Cardiac fibroblast (primary cell): ENCODE data around the gene BCO2.

ENCODE experiments used
- DNase-seq, 2 donors: peaks; one replicate each; pipeline versions ENCODE4 v3.0.0 to v3.0.0-alpha.2; 2010; ENCODE audit warnings: low read depth in 2 of 2
- H3K4me3 ChIP-seq, 2 donors: replicated peaks in 1 of 2; 1 replicate in 1 of 2; 2 replicates in 1 of 2; pipeline ENCODE4 v1.5.1; 2011; ENCODE audit warnings: low read depth in 2 of 2, low read length in 2 of 2, mild to moderate bottlenecking in 2 of 2, moderate library complexity in 1 of 2
- CTCF ChIP-seq: IDR thresholded peaks from one replicate; pipeline ENCODE4 v1.5.1; 2011; ENCODE audit warnings: low read depth, mild to moderate bottlenecking, low read length, inconsistent platforms

Gene BCO2

GRCh38 chr11:112212710-112213109 is 37.4 kb downstream of the BCO2 start:
- no peak for TF ChIP-seq CTCF

GRCh38 chr11:112213753-112214152 is 38.4 kb downstream of the BCO2 start:
- peak; percentile 30 to 37 for DNase-seq
- TF ChIP-seq CTCF: no peak
- H3K4me3 ChIP-seq: no peak overlapping the region

More at GRCh38 chr11:112212710-112213109, 37.4 kb downstream of the BCO2 start:
- H3K4me3 ChIP-seq: no peak overlapping the region
- peak in 1 of 2 donors; percentile 45 for DNase-seq

GRCh38 chr11:112215621-112216020 is 40.3 kb downstream of the BCO2 start:
- H3K4me3 ChIP-seq: no peak overlapping the region
- DNase-seq: no peak
- TF ChIP-seq CTCF: no peak

GRCh38 chr11:112216561-112217105 is 41.3 kb downstream of the BCO2 start:
- DNase-seq: peak in 1 of 2 donors; percentile 63
- H3K4me3 ChIP-seq: no peak overlapping the region
- no peak for TF ChIP-seq CTCF

GRCh38 chr11:112219476-112220232 is 44.3 kb downstream of the BCO2 start:
- TF ChIP-seq CTCF: peak; percentile 63
- H3K4me3 ChIP-seq: no peak overlapping the region
- peak; percentile 86 to 87 for DNase-seq

GRCh38 chr11:112221274-112221835 is 46.0 kb downstream of the BCO2 start:
- H3K4me3 ChIP-seq: no peak overlapping the region
- no peak for DNase-seq
- TF ChIP-seq CTCF: no peak
